Rectal smooth muscle tissue (tissue), 1 donor: ENCODE measurements around the gene NBAS.
"Not testable (repeated sequence)": the region's sequence is repeated elsewhere in the genome, so short reads cannot be mapped to it uniquely, and the experiment has no call there.

Source experiments
- H3K27ac ChIP-seq: one replicate; pipeline ENCODE4 v1.7.0; 2013; ENCODE audit warnings: low read depth, low read length, inconsistent platforms
- H3K27me3 ChIP-seq: one replicate; pipeline ENCODE4 v1.7.0; 2013; ENCODE audit warnings: low read length; ENCODE audit not compliant: control insufficient read depth, insufficient read depth
- H3K36me3 ChIP-seq: one replicate; pipeline ENCODE4 v1.7.0; 2013; ENCODE audit warnings: low read length; ENCODE audit not compliant: control insufficient read depth, insufficient read depth
- H3K4me1 ChIP-seq: one replicate; pipeline ENCODE4 v1.7.0; 2013; ENCODE audit warnings: low read length; ENCODE audit not compliant: control insufficient read depth, insufficient read depth
- H3K4me3 ChIP-seq: one replicate; pipeline ENCODE4 v1.7.0; 2013; ENCODE audit warnings: low read length
- H3K9ac ChIP-seq: one replicate; pipeline ENCODE4 v1.7.0; 2013; ENCODE audit warnings: low read length

Gene NBAS

DNA sequence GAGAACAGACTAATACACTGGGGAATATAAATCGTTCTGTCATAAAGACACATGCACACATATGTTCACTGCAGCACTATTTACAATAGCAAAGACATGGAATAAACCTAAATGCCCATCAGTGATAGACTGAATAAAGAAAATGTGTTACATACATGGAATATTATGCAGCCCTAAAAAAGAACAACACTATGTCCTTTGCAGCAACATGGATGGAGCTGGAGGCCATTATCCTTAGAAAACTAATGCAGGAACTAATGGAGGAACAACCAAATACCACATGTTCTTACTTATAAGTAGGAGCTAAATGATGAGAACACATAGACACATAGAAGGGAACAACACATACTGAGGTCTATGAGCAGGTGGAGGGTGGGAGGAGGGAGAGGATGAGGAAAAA, 61.9 kb downstream of the NBAS start:
- not testable (repeated sequence) for H3K4me3 ChIP-seq, H3K27ac ChIP-seq, H3K27me3 ChIP-seq, H3K9ac ChIP-seq, H3K36me3 ChIP-seq, H3K4me1 ChIP-seq

- Histone ChIP-seq H3K27ac (no peak overlapping the region), H3K27me3 (no peaks in the 10 kb centered on the region), H3K4me3 (no peak overlapping the region), H3K9ac (no peak overlapping the region), H3K4me1 (no peaks in the 10 kb centered on the region), H3K36me3 (no peaks in the 10 kb centered on the region)
Measured at GRCh38 chr2:15498554-15498953, 62.6 kb downstream of the NBAS start.

DNA sequence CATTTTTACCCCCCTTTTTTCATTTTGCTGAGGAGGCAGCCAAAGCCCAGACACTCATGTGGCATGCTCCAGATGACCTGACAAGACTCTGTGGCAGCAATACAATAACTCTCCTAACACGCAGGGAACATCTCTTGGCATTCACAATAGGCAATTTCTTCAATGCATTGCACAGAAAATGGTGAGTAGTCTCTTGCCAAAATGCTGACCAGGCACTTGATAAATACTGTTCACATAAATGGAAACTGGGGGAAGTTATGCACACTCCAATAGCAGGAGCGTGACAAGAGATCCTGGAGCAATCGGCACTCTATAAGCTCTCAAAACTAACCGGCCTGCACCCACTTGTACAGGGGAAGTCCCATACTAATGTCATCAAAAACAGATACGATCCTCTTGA, 66.3 kb downstream of the NBAS start:
- Histone ChIP-seq H3K4me3 (no peak overlapping the region), H3K36me3 (no peaks in the 10 kb centered on the region), H3K27ac (no peak overlapping the region), H3K9ac (no peak overlapping the region), H3K4me1 (no peaks in the 10 kb centered on the region), H3K27me3 (no peaks in the 10 kb centered on the region)

DNA sequence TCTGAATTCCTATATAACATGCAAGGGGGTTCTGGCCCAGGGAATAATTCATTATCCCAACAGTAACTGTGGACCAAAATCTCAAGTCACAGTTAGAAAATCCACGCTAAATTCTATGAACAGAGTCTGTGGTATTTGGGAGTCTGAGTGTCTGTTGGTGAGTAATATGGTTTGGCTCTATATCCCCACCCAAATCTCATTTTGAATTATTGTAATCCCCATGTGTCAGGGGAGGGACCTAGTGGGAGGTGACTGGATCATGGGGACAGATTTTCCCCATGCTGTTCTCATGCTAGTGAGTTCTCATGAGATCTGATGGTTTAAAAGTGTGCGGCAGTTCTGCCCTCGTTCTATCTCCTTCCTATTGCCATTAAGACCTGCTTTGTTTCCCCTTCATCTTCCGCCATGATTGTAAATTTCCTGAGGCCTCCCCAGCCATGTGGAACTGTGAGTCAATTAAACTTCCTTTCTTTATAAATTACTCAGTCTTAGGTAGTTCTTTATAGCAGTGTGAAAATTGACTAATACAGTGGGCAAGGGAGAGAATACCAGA, 68.3 kb downstream of the NBAS start:
- Histone ChIP-seq H3K27ac (no peak overlapping the region), H3K4me3 (no peak overlapping the region), H3K9ac (no peak overlapping the region), H3K4me1 (no peaks in the 10 kb centered on the region), H3K27me3 (no peaks in the 10 kb centered on the region), H3K36me3 (no peaks in the 10 kb centered on the region)

- peaks cover 4% of the 10 kb centered on the region for H3K36me3 ChIP-seq
- H3K27me3 ChIP-seq = no peaks in the 10 kb centered on the region
- H3K4me3 ChIP-seq = no peak overlapping the region
- no peak overlapping the region for H3K27ac ChIP-seq
- H3K9ac ChIP-seq = no peak overlapping the region
- no peaks in the 10 kb centered on the region for H3K4me1 ChIP-seq
Measured at GRCh38 chr2:15486770-15487169, 74.4 kb downstream of the NBAS start.

GRCh38 chr2:15485949-15486348, 75.2 kb downstream of the NBAS start:
- Histone ChIP-seq H3K36me3 (peaks cover 4% of the 10 kb centered on the region), H3K27ac (no peak overlapping the region), H3K4me1 (no peaks in the 10 kb centered on the region), H3K9ac (no peak overlapping the region), H3K4me3 (no peak overlapping the region), H3K27me3 (no peaks in the 10 kb centered on the region)

DNA sequence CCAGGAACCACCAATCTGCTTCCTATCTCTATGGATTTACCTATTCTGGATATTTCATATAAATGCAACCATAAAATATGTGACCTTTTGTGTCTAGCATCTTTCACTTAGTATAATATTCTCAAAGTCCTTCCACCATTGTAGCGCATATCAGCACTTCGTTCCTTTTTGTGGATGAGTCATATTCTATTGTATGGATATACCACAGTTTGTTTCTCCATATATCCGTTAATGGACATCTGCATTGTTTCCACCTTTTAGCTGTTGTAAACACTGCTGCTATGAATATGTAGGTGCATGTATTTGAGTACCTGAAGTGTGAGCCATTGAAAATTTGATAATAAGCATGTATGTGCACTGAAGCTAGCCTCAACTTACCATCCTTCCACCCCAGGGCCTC, 80.1 kb downstream of the NBAS start:
- Histone ChIP-seq H3K27me3 (no peaks in the 10 kb centered on the region), H3K27ac (no peak overlapping the region), H3K36me3 (peaks cover 2% of the 10 kb centered on the region), H3K4me1 (no peaks in the 10 kb centered on the region), H3K4me3 (no peak overlapping the region), H3K9ac (no peak overlapping the region)

DNA sequence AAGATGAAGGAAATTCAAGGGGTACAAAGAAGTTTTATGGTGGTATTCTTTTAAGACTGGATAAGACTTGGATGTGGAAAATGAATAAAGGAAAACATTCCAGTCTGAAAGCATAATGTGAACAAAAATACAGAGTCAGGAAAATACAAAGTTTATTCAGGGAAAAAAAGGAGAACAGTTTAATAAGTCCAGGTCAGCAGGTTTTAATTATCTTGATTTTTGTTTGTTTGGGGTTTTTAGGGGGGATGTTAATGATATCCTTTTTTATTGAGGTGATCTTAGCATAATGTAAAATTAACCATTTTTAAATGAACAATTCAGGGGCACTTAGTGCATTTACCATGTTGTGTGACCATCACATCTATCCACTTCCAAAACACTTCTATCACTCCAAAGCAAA, 80.6 kb downstream of the NBAS start:
- H3K9ac ChIP-seq = no peak overlapping the region
- H3K27ac ChIP-seq = no peak overlapping the region

DNA sequence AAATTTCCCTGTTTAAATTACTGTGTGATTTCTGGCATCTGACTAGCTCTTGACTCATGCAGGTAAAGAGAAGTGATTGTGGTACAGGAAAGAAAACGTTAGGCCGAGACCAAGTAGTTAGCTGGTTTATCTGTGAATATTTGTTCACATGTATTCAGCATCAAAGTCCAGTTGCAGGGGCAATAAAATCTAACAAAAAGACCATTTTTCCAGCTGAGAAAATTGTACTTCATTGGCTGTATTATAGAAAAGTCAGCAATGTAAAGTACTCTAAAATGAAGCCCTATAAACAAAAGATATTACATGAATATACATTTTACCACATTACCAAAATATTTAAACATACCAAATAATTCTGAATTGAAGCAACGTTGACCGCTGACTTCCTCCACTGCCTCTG, 88.3 kb downstream of the NBAS start:
- Histone ChIP-seq H3K36me3 (peaks cover 5% of the 10 kb centered on the region), H3K4me3 (no peak overlapping the region), H3K27me3 (no peaks in the 10 kb centered on the region), H3K4me1 (no peaks in the 10 kb centered on the region), H3K27ac (no peak overlapping the region), H3K9ac (no peak overlapping the region)

More for the DNA sequence above, 80.6 kb downstream of the NBAS start:
- H3K4me1 ChIP-seq = no peaks in the 10 kb centered on the region
- H3K27me3 ChIP-seq = no peaks in the 10 kb centered on the region
- H3K4me3 ChIP-seq = no peak overlapping the region
- H3K36me3 ChIP-seq = peaks cover 1% of the 10 kb centered on the region

DNA sequence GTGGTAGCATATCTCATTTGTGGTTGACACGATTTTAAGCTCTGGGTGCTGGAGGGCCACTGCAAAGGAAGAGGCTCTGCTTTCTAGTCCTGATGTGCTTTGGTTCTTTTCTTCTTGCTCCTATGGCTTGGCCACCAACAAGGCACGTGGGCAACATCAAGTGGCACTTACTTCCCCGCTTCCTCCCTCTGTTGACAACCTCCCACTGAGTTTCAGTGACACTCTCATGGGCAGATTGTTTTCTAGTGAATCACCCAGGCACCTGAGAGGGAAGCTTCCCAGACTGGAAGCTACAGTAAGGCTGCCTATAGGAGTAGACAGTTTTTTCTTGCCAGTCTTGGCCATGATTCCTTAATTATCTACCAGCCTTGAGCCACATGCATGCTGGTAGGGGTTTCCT, 89.0 kb downstream of the NBAS start:
- Histone ChIP-seq H3K4me1 (no peaks in the 10 kb centered on the region), H3K9ac (no peak overlapping the region), H3K27me3 (no peaks in the 10 kb centered on the region), H3K4me3 (no peak overlapping the region), H3K36me3 (peaks cover 5% of the 10 kb centered on the region), H3K27ac (no peak overlapping the region)

GRCh38 chr2:15471606-15472005, 89.5 kb downstream of the NBAS start:
- no peaks in the 10 kb centered on the region for H3K27me3 ChIP-seq
- H3K9ac ChIP-seq = no peak overlapping the region
- peaks cover 5% of the 10 kb centered on the region for H3K36me3 ChIP-seq

GRCh38 chr2:15460112-15460620, 101.0 kb downstream of the NBAS start:
- no peak overlapping the region for H3K9ac ChIP-seq
- H3K27ac ChIP-seq = no peak overlapping the region
- no peaks in the 10 kb centered on the region for H3K4me1 ChIP-seq
- no peaks in the 10 kb centered on the region for H3K27me3 ChIP-seq
- H3K36me3 ChIP-seq = no peaks in the 10 kb centered on the region
- no peak overlapping the region for H3K4me3 ChIP-seq

More at GRCh38 chr2:15471606-15472005, 89.5 kb downstream of the NBAS start:
- H3K4me3 ChIP-seq = no peak overlapping the region
- no peak overlapping the region for H3K27ac ChIP-seq
- no peaks in the 10 kb centered on the region for H3K4me1 ChIP-seq

DNA sequence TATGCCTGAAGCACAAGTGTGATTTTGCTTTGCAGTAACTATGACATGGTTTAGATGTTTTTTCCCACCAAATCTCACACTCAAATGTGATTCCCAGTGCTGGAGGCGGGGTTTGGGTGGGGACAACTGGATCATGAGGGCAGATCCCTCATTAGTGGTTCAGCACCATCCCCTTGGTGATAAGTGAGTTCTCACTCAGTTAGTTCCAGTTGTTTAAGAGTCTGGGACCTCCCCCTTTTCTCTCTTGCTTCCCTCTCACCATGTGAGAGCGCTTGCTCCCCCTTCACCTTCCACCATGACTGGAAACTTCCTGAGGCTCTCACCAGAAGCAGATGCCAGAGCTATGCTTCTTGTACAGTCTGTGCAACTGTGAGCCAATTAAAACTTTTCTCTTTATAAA, 102.9 kb downstream of the NBAS start:
- Histone ChIP-seq H3K36me3 (no peaks in the 10 kb centered on the region), H3K9ac (no peak overlapping the region), H3K27me3 (no peaks in the 10 kb centered on the region), H3K4me3 (no peak overlapping the region), H3K4me1 (no peaks in the 10 kb centered on the region), H3K27ac (no peak overlapping the region)
